IMR-90 (cell line): ENCODE data around the gene ZNF544. TPM values are rescaled to one million over a fixed set of nuclear protein-coding genes. Genes with fewer than 3 reads are reported as not detected.

Experiments
- CTCF ChIP-seq: conservative IDR thresholded peaks from 2 replicates; pipeline ENCODE4 v1.5.1; 2012; ENCODE audit warnings: mild to moderate bottlenecking, low read depth, low read length, improper control_type of control experiment
- POLR2A ChIP-seq: IDR thresholded peaks from 2 replicates; pipeline ENCODE4 v1.6.1; 2012; ENCODE audit warnings: mild to moderate bottlenecking, low read depth, low read length
- polyA plus RNA-seq, 3 experiments: library from polyadenylated mRNA; depleted of rRNA; stranded (reverse); fragments of >200 nt; gene quantifications; 2 replicates each; pipeline ENCODE4 v1.2.3, GENCODE V29; 2012; ENCODE audit warnings: low replicate concordance in 1 of 3
- total RNA-seq: library from RNA; depleted of rRNA; stranded (reverse); fragments of >200 nt; gene quantifications from 2 replicates; pipeline ENCODE4 v1.2.3, GENCODE V29; 2012

ZNF544 gene
- total and polyA plus RNA-seq, 2 of the 4 experiments (the other 2 are of a cell fraction) = 19.3 to 45.9 TPM

DNA sequence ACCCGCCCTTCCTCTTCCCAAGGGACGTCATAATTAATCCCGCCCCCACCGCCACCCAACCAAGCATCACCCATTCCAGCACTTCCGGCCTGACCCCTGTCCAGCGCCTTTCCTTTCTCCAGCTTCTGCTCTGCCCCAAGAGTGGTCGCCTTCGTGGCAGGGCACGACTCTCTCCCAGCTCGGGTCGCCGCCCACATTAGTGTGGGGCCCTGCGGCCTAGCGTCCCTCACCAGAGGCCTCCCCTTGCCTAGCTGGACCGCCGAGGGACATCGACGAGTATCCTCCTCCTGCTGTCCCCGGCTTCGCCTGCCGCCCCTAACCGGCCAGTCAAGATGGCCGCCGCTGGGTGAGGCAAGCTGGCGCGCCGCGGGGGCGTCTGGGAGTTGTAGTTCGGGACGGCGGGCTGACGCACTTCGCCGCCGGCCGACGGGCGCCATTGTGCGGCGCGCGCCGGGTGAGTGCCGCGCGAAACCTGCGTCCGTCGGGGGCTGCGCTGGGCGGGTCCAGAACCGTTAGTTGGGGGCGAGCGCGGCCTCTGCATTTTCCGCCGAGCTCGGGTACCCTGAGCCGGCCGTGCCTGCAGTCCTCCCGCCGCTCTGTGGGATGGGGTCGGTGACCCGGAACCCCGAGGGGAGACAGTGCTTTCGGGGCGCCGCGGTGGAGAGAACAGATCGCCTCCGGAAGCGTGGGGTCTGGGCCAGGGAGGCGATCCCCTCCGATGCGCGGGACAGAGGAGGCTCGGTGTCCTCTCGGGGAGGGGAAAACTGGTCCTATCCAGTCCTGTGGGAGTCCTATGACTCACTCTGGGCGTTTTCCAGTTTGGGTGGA lies 45.5 kb upstream of the ZNF544 start, which contains the start of gene ZNF274 (continued):
- no peak for TF ChIP-seq CTCF
- peak; percentile 88 for TF ChIP-seq POLR2A
